Stimulated activated CD4-positive, alpha-beta T cell treated with anti-CD3 and anti-CD28 coated beads, Interleukin-4, amount 100 ng/mL, for 48 hours (primary cell): Measurements from ENCODE around the gene ITPRIP.

Source experiments
- DNase-seq, 2 donors: peaks; one replicate each; pipeline ENCODE4 v3.0.0-alpha.2; 2020; ENCODE audit warnings: low read depth in 2 of 2

The ITPRIP gene

DNA sequence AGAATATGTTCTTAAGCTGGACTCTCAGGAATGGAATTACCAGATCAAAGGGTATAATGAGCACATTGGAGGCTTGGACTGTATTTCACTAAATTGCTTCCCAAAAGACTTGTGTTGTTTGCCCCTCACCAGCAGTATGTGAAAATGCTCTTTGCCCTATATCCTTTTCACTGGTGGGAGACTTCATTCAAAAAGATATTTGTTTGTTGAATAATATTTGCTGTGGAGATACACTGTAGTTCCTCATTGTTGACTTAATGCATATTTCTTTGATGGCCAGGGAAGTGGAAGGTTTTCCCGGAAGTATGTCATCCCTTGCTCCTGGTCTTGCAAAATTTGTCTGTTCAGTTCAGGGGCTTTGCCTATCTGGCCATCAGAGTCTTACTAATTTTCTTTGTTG is 49.9 kb downstream of the ITPRIP start:
- DNase-seq, result no peak

DNA sequence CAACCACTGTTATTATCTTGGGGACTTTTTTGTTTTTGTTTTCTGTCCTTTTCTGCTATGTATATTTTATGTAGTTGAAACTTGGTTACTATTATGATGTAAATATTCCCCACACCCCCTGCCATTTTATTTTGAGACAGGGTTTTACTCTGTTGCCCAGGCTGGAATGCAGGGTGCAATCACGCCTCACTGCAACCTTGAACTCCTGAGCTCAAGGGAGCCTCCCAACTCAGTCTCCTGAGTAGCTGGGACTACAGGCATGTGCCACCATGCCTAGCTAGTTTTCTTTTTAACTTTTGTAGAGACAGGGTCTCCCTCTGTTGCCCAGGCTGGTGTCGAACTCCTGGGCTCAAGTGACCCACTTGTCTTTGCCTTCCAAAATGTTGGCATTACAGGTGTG is 51.3 kb downstream of the ITPRIP start:
- DNase-seq, result no peak

DNA sequence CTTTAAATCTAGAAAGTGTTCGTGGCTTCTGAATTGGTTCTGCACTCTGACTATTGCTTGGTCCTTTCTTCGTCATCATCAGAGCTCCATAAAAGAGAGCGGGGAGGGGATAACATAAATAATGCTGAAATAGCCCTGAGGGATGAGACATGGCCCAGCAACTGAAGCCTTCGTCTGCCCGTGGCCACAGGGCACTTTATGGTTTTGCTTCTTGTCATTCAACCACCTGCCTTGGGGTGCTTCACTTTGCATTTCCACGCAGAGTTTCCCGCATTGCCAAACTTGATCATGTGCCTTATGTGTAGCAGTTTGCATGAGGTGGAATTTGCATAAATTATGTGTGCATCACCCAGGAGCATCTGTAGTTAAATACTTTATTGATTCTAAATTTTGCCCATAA is 53.4 kb downstream of the ITPRIP start:
- no peak for DNase-seq

DNA sequence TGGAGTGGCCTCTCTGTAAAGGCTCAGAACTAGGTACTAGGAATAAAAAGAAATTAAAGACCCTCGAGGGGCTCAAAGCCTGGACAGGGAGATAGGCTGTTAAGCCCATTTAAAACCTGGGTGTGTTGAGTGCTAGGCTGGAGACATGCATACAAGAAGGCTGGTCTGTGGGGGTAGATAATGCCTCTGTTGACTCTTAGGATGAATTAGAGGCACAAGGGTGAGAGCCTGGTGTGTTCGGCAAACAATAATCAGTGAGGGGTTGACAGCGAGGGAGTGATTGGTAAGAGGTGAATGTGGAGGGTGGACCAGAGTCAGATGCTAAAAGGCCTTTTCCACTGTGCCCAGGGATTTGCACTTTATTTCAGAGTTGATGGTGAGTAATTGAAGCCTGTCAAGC is 56.6 kb downstream of the ITPRIP start:
- no peak for DNase-seq

DNA sequence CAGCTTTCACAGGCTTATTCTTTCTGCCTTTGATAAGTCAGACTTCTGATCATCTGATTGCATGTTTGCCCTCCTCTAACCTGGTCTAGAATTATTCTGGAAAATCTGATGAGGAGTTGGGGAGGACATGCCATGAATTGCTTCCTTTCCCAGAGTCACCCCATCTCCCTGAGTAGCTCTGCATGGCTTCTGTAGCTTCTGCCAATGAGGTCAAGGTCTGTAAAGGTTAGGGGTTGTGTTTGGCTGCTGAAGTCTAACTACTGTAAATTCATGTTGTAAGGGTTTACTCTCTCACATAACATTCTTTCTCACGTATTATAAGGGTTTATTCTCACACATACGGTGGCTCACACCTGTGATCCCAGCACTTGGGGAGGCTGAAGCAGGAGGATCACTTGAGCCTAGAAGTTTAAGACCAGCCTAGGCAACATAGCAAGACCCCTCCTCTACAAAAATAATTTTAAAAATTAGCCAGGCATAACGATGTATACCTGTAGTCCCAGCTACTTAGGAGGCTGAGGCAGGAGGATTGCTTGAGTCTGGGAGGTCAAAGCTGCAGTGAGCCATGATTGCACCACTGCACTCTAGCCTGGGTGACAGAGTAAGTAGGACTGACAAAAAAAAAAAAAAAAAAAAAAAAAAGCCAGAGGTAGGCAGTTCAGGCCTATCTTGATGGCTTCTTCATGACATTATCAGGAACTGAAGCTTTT is 58.6 kb downstream of the ITPRIP start:
- DNase-seq, result no peak

DNA sequence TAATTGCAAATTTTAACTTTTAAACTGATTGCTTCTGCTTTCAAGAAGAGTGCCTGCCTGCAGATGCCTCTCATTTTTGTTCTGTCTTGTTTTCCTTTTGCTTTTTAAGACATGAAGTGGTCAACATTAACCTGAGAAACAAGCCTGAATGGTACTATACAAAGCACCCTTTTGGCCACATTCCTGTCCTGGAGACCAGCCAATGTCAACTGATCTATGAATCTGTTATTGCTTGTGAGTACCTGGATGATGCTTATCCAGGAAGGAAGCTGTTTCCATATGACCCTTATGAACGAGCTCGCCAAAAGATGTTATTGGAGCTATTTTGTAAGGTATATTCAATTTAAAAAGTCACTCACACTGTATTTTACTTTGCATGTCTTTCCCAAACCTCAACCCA is 60.5 kb downstream of the ITPRIP start:
- no peak for DNase-seq

DNA sequence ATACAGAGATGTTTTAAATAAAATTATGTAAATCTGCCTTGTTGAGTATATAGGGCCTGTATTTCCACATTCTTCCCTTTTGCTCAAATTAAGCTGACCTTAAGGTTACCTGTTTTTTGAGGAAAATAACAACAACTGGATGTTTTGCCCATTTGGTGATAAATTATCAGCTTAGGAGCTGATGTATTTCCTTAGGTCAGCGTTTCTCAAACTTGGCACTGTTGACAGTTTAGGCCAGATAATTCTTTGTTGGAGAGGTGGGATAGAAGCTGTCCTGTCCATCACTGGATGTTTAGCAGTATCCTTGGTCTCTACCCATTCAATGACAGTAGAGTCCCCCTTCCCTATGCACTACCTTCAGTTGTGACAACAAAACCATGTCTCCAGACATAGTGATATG is 62.1 kb downstream of the ITPRIP start:
- no peak for DNase-seq

DNA sequence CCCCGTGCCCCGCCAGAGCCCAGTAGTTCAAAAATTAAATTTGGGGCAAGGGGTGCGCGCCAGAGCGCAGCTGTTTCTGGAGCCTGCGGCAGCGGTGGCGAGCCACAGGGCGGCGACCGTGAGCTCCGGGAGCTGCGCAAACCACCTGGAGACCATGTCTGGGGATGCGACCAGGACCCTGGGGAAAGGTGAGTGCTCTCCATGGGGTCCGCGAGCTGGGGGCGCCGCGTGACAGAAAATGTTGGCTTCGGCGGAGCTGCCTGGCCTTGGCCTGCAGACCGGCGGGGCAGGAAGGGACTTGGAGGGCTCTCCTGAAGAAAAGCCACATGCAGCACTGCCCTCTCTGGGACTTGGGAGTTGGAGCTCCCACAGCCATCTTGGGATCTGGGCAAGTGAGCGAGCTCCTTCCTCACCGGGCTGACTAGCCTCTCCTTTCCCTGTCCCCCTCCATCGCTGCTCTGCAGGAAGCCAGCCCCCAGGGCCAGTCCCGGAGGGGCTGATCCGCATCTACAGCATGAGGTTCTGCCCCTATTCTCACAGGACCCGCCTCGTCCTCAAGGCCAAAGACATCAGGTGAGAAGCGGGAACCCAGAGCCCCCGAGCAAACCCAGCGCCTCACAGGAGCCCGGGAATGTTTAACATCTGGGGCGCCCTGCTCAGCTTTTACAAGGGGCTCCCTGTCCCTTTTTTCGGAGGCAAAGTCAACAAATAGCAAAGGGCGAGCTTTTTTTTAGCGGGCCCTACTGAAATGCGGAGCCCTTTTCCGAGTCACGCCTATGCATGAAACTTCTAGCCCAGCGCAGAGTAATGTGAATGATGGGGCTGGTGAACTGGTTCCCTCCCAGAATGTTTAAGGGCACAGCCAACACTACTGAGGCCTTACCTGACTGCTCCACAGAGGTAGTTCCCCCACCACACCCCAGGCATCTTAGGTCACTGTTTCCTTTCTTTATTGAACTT is 63.2 kb downstream of the ITPRIP start:
- DNase-seq, result peak; percentile 42 to 44

DNA sequence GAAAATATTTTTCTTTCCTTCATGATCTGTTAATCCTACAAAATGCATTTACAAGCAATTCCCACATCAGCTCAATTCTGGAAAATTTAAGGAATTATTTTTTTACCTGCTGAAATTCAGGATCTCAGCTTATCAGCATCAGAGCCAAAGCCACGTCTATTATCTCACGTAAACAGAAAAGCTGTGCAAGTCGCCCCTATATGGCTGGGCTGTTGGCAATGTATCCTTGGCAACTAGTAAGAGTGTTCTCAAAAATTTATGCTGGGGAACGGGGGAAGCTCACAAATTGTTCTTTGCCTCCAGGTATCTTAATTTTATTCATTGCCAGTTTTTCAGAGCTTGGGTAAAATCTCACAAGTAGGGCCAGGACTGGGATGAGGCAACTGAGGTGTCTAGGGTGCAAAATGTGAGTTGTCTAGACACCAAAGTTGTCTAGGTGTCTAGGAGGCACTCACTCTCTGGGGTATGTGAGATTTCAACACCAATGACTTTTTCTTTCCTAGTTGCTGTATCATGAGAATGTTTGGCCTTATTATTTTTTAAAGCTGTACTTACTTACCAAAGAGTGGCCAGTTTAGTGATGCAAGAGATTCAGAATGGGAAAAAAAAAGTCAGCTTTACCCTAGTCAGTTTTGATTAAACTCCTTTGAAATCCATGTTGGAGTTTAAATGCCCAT is 64.2 kb downstream of the ITPRIP start:
- DNase-seq, result no peak

DNA sequence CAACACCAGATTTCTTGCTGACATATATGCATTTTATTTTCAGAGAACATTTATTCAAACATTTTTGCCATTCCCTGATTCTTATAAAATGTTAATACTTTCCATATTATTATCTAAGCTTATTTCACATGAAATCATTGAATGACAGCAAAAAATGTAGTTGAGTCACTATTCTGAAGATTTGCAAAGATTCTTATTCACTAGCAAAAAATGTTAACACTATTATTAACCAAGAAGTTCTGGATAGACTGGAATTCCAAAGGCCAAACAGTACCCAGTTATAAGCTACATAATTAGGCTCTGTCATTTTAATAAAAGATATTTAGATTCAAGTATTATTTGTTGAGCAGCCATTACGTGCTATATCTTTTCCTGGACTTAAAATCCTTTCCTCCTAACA is 65.0 kb downstream of the ITPRIP start:
- no peak for DNase-seq

DNA sequence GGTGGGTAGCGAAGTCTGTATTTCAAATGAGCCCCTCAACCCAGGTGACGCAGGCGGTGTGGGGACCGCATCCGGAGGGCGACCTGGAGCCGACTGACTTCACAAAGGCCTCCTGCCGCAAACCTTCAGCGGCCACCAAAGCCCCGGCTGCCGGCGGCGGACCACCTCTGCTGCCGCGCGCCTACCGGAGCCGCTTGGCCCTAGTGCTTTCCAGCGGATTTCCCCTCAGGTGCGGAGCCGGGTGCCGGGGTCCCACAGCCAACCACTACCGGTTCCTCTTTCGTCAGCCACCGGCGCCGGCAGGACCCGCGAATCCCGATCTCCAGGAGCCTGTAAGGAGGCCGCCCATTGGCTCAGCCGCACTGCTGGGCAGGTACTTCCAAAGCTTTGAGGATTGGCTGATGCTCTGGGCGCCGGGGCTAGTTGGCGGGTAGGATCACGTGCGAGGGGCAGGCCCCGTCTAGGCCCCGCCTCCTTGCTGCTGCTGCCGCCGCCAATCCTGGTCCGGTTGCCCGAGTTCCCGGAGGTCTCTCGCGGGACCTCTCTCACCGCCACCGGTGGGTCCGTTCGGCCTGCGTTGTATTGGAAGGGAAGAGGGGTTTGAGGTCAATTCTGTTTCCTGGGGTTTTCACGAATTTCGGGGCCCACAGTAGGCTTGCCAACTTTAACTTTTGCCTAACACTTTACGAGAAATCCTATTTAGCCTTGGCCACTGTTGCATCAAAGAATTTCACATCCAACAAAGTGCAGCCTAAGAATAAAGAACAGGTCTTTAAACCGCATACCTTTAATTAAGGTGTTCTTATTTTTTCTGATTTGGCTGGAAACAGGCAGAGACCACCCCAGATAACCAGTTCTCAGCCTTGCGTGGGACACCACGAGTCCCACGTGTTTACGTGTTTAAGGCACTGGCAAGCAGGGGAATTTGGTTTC is 69.3 kb downstream of the ITPRIP start, which contains the start of gene GSTO2:
TSS of gene GSTO2 (plus strand) at position 472 of the 933 bp plus-strand sequence. CDS start 5,732 bp downstream, outside the sequence.
- DNase-seq, result peak; percentile 94 to 98

DNA sequence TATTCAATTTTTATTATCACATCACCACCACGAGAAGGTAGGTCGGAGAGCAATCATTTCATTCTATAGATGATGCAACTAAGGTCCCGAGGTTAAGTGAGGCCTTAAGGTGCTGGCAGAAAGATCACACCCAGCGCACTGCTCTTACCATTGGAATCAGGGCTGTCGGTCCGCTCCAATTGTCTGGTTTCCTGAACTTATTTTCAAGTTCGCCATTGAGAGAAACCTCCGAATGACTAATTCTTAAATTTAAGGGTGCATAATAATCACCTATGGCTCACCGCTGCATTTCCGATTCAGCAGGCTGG is 69.9 kb downstream of the ITPRIP start:
- DNase-seq, result no peak

DNA sequence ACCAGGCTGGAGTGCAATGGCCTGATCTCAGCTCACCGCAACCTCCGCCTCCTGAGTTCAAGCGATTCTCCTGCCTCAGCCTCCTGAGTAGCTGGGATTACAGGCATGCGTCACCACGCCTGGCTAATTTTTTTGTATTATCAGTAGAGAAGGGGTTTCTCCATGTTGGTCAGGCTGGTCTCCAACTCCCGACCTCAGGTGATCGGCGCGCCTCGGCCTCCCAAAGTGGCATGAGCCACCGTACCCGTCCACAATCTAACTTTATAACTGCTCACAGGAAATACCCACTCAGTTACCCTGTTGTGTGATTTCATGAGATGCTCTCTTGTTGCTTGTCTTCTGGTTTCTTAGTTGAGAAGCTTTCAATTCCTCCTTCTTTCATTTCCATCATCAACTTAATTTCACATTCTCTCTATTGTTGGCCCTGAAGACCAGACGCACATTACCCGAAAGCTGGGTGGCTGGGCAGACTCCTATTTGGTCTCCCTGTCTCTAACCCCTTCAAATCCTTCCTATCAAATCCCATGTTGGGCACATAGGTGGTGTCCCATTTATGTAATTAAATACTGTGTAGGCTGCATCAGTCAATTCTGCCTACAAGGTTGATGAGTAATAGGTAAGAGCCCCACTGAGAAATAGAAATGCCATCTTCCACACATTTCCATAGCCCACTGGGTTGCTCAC is 70.4 kb downstream of the ITPRIP start:
- DNase-seq, result peak in 1 of 2 donors; percentile 37

DNA sequence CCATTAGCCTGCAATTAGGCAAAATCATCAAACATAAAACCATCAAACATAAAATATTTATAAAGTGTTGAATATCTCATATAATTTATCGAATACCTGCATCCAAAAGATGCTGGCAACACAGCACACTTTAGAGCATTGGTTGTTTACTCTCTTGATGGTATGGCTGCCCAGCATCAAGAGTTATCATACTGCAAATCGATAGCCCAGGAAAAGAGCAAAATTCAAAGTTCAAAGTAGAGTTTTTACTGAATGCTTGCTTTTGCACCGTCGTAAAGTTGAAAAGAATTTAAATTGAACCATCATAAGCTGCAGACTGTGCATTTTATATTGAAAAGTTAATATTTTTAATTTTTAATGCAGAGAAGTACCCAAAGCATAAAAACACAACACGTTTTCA is 73.5 kb downstream of the ITPRIP start:
- DNase-seq, result no peak

DNA sequence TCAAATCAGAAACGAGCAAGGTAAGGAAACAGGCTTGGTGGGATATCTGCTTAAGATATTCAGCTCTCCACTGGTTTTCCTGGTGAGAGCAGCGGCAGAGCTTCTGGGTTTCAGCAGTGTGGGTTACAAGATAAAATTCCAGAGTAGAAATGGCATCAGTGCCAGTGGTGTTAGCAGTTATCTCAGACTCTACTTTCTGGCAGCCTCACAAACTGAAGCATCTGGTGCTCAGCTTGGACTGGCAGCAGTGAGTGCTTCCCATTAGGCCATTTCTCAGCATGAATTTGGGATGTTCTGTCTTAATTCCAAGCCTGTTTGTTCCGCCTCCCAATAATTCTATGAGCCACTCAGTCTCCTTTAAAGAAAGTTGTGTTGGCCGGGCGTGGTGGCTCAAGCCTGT is 76.2 kb downstream of the ITPRIP start:
- DNase-seq, result no peak

DNA sequence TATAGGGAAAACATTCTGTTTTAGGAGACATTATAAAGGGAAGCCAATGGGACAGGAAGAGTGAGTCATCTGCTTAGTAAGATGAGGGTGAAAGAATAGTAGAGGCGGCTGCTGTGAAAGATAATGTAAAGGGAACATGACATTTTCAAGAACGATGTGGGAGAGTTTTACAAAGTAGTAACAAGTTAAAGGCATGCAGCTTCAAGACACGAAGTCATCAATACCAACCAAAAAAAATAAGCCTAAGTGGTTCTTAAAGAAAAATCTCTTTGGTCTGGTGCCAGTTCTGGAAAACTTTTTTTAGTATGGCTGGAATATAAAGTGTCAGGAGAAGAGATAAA is 77.5 kb downstream of the ITPRIP start:
- no peak for DNase-seq

DNA sequence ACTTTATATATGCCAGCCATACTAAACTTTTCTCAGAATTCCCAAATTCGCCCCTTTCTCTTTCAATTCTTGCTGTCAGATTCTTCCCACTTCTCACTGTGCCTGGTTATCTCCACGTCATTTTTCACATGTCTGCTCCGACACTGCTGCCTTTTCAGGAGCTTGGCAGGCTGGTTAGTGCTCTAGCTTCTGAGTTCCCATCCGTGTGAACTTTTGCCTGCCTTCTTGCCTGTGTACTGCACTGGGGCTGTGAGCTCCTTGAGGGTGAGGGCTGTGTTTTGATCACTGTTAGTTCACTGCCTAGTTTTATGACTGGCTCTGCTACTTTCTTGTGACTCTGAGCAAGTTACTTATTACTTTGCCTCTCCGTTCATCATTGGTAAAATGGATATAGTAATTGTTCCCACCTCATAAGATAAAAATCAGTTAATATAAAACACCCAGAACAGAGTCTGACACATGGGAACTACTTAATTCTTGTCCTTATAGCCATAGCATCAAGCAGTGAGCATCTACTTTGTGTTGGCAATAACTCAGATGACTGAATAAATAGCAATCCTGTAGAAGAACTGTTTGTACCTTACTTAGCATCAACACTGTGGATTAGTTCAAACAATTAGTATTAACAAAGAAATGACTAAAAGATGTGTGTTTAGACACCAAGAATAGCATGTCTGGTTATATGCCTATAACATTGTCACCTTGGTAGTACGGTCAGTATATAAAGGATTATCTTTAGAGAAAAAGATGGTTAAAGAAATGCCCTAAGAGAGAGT is 78.1 kb downstream of the ITPRIP start:
- DNase-seq, result no peak
